Activated CD8-positive, alpha-beta T cell treated with anti-CD3 and anti-CD28 coated beads, Interleukin-2, amount 10 ng/mL, durations not matched to agents 7 days and 5 days (primary cell): ENCODE measurements around the gene OSER1. TPM values are rescaled to one million over a fixed set of nuclear protein-coding genes. Genes with fewer than 3 reads are reported as not detected.

Source experiments
- ATAC-seq: fragments of 150-1000 bp; cut with Tn5 transposase; one replicate; pipeline ENCODE4 v1.10.0; 2021; ENCODE audit warnings: moderate library complexity
- CTCF ChIA-PET: fragments of 350-600 bp; sonication (Branson Sonifier 250); formaldehyde crosslinking; loops from one replicate; lab custom pipeline; 2021; ENCODE audit warnings: antibody characterized with exemption; lab: Charles Lee
- POLR2A ChIA-PET: fragments of 350-600 bp; sonication (Branson Sonifier 250); formaldehyde crosslinking; loops from one replicate; lab custom pipeline; 2021; ENCODE audit warnings: antibody characterized with exemption; lab: Charles Lee
- DNase-seq: peaks from one replicate; pipeline ENCODE4 v3.0.0-alpha.2; 2020
- H3K27ac Mint-ChIP-seq: one replicate; pipeline ENCODE4 v1.8.0; 2021; ENCODE audit warnings: mild to moderate bottlenecking, mixed read lengths
- H3K27me3 Mint-ChIP-seq: one replicate; pipeline ENCODE4 v1.8.0; 2021; ENCODE audit warnings: low read depth, mixed read lengths
- H3K36me3 Mint-ChIP-seq: one replicate; pipeline ENCODE4 v1.8.0; 2021; ENCODE audit warnings: low read depth, mixed read lengths
- H3K4me1 Mint-ChIP-seq: one replicate; pipeline ENCODE4 v1.8.0; 2021; ENCODE audit warnings: low read depth, mixed read lengths
- H3K4me3 Mint-ChIP-seq: one replicate; pipeline ENCODE4 v1.8.0; 2021; ENCODE audit warnings: mild to moderate bottlenecking, mixed read lengths
- H3K9me3 Mint-ChIP-seq: one replicate; pipeline ENCODE4 v1.8.0; 2022; ENCODE audit warnings: mixed read lengths; ENCODE audit not compliant: insufficient read depth
- total RNA-seq, 2 experiments: library from RNA; stranded (reverse); gene quantifications; one replicate each; pipeline ENCODE4 v1.2.3, GENCODE V29; 2021

Gene OSER1
- total RNA-seq, 2 experiments from 2014 or later = 19.1 to 19.9 TPM

DNA sequence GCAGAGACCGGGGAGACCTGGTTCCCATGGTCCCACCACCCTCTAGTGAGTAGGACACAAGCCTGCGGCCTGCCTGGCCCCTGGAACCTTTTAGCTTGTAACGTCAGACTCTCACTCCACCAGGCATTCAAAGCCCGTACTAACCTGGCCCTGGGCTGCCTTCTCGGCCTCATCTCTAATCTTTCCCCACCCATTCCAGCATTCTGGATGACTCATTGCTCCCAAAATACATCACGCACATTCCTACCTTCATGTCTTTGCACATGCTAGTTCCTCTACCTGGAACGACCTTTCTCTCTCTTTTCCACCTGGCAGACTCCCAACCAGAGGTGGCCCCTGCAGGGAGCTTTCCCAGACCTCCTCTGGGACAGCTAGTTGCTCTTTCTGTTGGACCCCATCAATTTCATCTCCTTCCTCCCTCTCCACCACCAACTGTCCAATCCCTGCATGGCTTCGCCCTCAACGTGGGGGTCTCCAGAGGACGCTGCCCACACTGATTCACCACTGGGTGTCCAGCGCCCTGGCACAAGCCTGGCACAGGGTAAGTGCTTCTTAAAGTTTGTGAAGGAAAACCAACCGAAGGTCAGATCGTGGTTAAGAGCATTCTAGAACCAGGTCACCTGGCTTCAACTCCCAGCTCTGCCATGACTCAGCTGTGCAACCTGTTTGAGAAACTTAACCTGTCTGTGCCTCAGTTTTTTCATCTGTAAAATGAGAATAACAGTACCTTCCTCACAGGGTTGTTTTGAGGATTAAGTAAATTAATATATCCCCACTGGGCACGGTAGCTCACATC lies 58.8 kb downstream of the OSER1 start:
- ChIA-PET CTCF (no interaction called here), POLR2A (no interaction called here)
- Mint-ChIP-seq H3K4me3 (no peak overlapping the region), H3K9me3 (no peaks in the 10 kb centered on the region), H3K4me1 (peaks cover 10% of the 10 kb centered on the region), H3K36me3 (no peaks in the 10 kb centered on the region), H3K27me3 (peaks cover 2% of the 10 kb centered on the region), H3K27ac (no peak overlapping the region)
- ATAC-seq (no peak), DNase-seq (no peak)

DNA sequence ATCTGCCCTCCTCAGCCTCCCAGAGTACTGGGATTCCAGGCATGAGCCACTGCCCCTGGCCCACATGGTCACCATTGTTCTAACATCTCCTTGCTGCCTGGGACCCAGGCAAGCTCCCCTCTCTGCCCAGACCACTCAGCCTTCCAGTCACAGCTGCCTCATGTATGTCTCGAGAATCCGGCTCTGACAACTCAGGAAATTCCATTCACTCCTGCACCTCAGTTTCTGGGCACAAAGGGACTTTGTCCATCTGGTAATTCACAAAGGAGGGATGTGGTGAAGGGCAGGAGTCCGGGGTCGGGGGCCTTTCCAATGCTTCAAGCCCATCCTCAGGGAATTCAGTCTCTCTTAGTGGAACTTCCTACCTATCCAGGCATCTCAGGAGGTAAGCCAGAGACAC lies 64.3 kb downstream of the OSER1 start:
- H3K27ac Mint-ChIP-seq = no peak overlapping the region
- no peak for DNase-seq
- H3K36me3 Mint-ChIP-seq = no peaks in the 10 kb centered on the region
- no peaks in the 10 kb centered on the region for H3K9me3 Mint-ChIP-seq
- H3K4me1 Mint-ChIP-seq = no peaks in the 10 kb centered on the region
- ATAC-seq = no peak
- peaks cover 8% of the 10 kb centered on the region for H3K27me3 Mint-ChIP-seq
- POLR2A ChIA-PET = no interaction called here
- CTCF ChIA-PET = no interaction called here
- no peak overlapping the region for H3K4me3 Mint-ChIP-seq

Other genes starting within 250 kb of the OSER1 start
- under 1 TPM in 1 of 2 experiments, not detected in 1; 0.10 TPM for gene JPH2, start 23.6 kb downstream of the OSER1 start, total RNA-seq
- not detected for gene GDAP1L1, start 36.5 kb upstream of the OSER1 start, total RNA-seq
- 1 to 10 TPM; 2.7 to 2.9 TPM for gene FITM2, start 100.4 kb upstream of the OSER1 start, total RNA-seq
- not detected for gene R3HDML, start 126.3 kb upstream of the OSER1 start, total RNA-seq
- gene HNF4A, start 144.9 kb upstream of the OSER1 start, total RNA-seq = not detected